IMR-90 (cell line): ENCODE results near the gene CDO1. TPM values are rescaled to one million over a fixed set of nuclear protein-coding genes. Genes with fewer than 3 reads are reported as not detected.

Experiments used
- ATAC-seq: fragments of 200-7000 bp; cut with Tn5 transposase; 2 replicates; pipeline ENCODE4 v1.9.1; 2020; ENCODE audit warnings: low read depth, mild to moderate bottlenecking, moderate library complexity
- BruUV-seq: library from RNA; stranded (reverse); fragments of 400-500 nt; replicated peaks from 2 replicates; lab custom pipeline; 2021; lab: Mats Ljungman, UMichigan
- CTCF ChIA-PET: fragments of 300-600 bp; formaldehyde crosslinking; extraction: SDS; loops from one replicate; lab custom pipeline; 2021; ENCODE audit warnings: antibody characterized with exemption; lab: Yijun Ruan, JAX
- POLR2A ChIA-PET: fragments of 300-600 bp; sonication (Branson Sonifier 250); formaldehyde crosslinking; loops from one replicate; lab custom pipeline; 2022; ENCODE audit warnings: antibody characterized with exemption; ENCODE audit not compliant: unreplicated experiment; lab: Charles Lee
- DNase-seq: peaks from one replicate; pipeline ENCODE4 v3.0.0; 2013
- H2AFZ ChIP-seq: replicated peaks from 2 replicates; pipeline ENCODE3; 2013; ENCODE audit warnings: low read length, mild to moderate bottlenecking; ENCODE audit not compliant: poor library complexity
- H2AK5ac ChIP-seq: 2 replicates; pipeline ENCODE4 v1.6.1; 2013; ENCODE audit warnings: low read depth, low read length, inconsistent platforms
- H2AK9ac ChIP-seq: replicated peaks from 2 replicates; pipeline ENCODE3; 2013; ENCODE audit warnings: mild to moderate bottlenecking, low read depth, low read length, moderate library complexity; ENCODE audit not compliant: poor library complexity
- H2BK120ac ChIP-seq: 2 replicates; pipeline ENCODE4 v1.6.1; 2013; ENCODE audit warnings: low read depth, low read length, inconsistent platforms
- H2BK15ac ChIP-seq: 3 replicates; pipeline ENCODE4 v1.6.1; 2013; ENCODE audit warnings: low read depth, low read length, inconsistent platforms
- H2BK20ac ChIP-seq: 2 replicates; pipeline ENCODE4 v1.6.1; 2013; ENCODE audit warnings: low read depth, mild to moderate bottlenecking, inconsistent platforms, low read length, moderate library complexity
- H2BK5ac ChIP-seq: 2 replicates; pipeline ENCODE4 v1.6.1; 2013; ENCODE audit warnings: mild to moderate bottlenecking, low read depth, low read length, inconsistent platforms; ENCODE audit not compliant: poor library complexity, severe bottlenecking
- H3K14ac ChIP-seq: replicated peaks from 2 replicates; pipeline ENCODE4 v1.6.1; 2013; ENCODE audit warnings: low read depth, low read length, inconsistent platforms
- H3K18ac ChIP-seq: 2 replicates; pipeline ENCODE4 v1.6.1; 2013; ENCODE audit warnings: low read depth, low read length, control low read depth
- H3K23ac ChIP-seq: 2 replicates; pipeline ENCODE4 v1.6.1; 2013; ENCODE audit warnings: low read depth, low read length, inconsistent platforms
- H3K27ac ChIP-seq: 2 replicates; pipeline ENCODE4 v1.5.1; 2013; ENCODE audit warnings: mild to moderate bottlenecking, control low read depth, low read length; ENCODE audit not compliant: insufficient read depth
- H3K27me3 ChIP-seq: 2 replicates; pipeline ENCODE4 v1.6.1; 2013; ENCODE audit warnings: low read length; ENCODE audit not compliant: control insufficient read depth, insufficient read depth
- H3K36me3 ChIP-seq: 2 replicates; pipeline ENCODE4 v1.6.1; 2013; ENCODE audit warnings: low read length, mixed read lengths; ENCODE audit not compliant: control insufficient read depth, insufficient read depth
- H3K4ac ChIP-seq: 2 replicates; pipeline ENCODE4 v1.6.1; 2013; ENCODE audit warnings: low read depth, low read length, inconsistent platforms
- H3K4me1 ChIP-seq: 2 replicates; pipeline ENCODE4 v1.6.1; 2013; ENCODE audit warnings: low read length, mixed read lengths; ENCODE audit not compliant: control insufficient read depth, insufficient read depth
- H3K4me2 ChIP-seq: 2 replicates; pipeline ENCODE4 v1.6.1; 2013; ENCODE audit warnings: low read depth, mild to moderate bottlenecking, control low read depth, low read length, moderate library complexity
- H3K4me3 ChIP-seq: 2 replicates; pipeline ENCODE4 v1.5.1; 2013; ENCODE audit warnings: low read depth, mild to moderate bottlenecking, control low read depth, low read length, moderate library complexity; ENCODE audit not compliant: insufficient read depth
- H3K56ac ChIP-seq: 2 replicates; pipeline ENCODE4 v1.6.1; 2013; ENCODE audit warnings: low read length, inconsistent platforms; ENCODE audit not compliant: insufficient read depth; ENCODE audit errors: extremely low read depth
- H3K79me1 ChIP-seq, 2 experiments: 2 replicates each; pipeline ENCODE4 v1.6.1; 2013; ENCODE audit warnings: low read length in 2 of 2, inconsistent platforms in 1 of 2, low read depth in 1 of 2
- H3K9ac ChIP-seq: 2 replicates; pipeline ENCODE4 v1.6.1; 2013; ENCODE audit warnings: low read depth, low read length, control low read depth
- H3K9me1 ChIP-seq: 2 replicates; pipeline ENCODE4 v1.6.1; 2013; ENCODE audit warnings: low read length, inconsistent platforms; ENCODE audit not compliant: insufficient read depth
- H3K9me3 ChIP-seq: 2 replicates; pipeline ENCODE4 v1.6.1; 2013; ENCODE audit warnings: low read length; ENCODE audit not compliant: control insufficient read depth, insufficient read depth
- H4K20me1 ChIP-seq: 2 replicates; pipeline ENCODE4 v1.6.1; 2013; ENCODE audit warnings: low read length, inconsistent platforms; ENCODE audit not compliant: insufficient read depth
- H4K5ac ChIP-seq: 2 replicates; pipeline ENCODE4 v1.6.1; 2013; ENCODE audit warnings: mild to moderate bottlenecking, low read depth, low read length, control low read depth
- H4K8ac ChIP-seq, 2 experiments: 2 replicates each; pipeline ENCODE4 v1.6.1; 2013; ENCODE audit warnings: low read depth in 2 of 2, low read length in 2 of 2, control low read depth in 1 of 2, inconsistent platforms in 1 of 2
- H4K91ac ChIP-seq: 2 replicates; pipeline ENCODE4 v1.6.1; 2013; ENCODE audit warnings: low read depth, low read length, inconsistent platforms; ENCODE audit not compliant: insufficient read depth
- CHD1 ChIP-seq: IDR thresholded peaks from 2 replicates; pipeline ENCODE4 v1.6.1; 2012; ENCODE audit warnings: low read depth, low read length, improper control_type of control experiment
- CTCF ChIP-seq: conservative IDR thresholded peaks from 2 replicates; pipeline ENCODE4 v1.5.1; 2012; ENCODE audit warnings: mild to moderate bottlenecking, low read depth, low read length, improper control_type of control experiment
- FOS ChIP-seq: fragments of 150-350 bp; IDR thresholded peaks from 2 replicates; pipeline ENCODE4 v1.6.1; 2016; ENCODE audit warnings: low read depth, low read length
- MXI1 ChIP-seq: IDR thresholded peaks from 2 replicates; pipeline ENCODE4 v1.6.1; 2012; ENCODE audit warnings: low read depth, mild to moderate bottlenecking, low read length, moderate library complexity, borderline replicate concordance
- NFE2L2 ChIP-seq: fragments of 150-350 bp; IDR thresholded peaks from 2 replicates; pipeline ENCODE4 v1.6.1; 2016; ENCODE audit warnings: low read depth, mild to moderate bottlenecking, low read length
- RCOR1 ChIP-seq: IDR thresholded peaks from 2 replicates; pipeline ENCODE4 v1.6.1; 2012; ENCODE audit warnings: mild to moderate bottlenecking, low read length, improper control_type of control experiment; ENCODE audit not compliant: insufficient replicate concordance
- RFX5 ChIP-seq: IDR thresholded peaks from 2 replicates; pipeline ENCODE4 v1.8.0; 2012; ENCODE audit warnings: low read depth, mild to moderate bottlenecking, low read length, moderate library complexity
- SMC3 ChIP-seq: fragments of 150-350 bp; IDR thresholded peaks from 2 replicates; pipeline ENCODE4 v1.6.1; 2016; ENCODE audit warnings: low read depth, mild to moderate bottlenecking, antibody characterized with exemption, low read length, moderate library complexity
- USF2 ChIP-seq: fragments of 150-350 bp; IDR thresholded peaks from 2 replicates; pipeline ENCODE4 v1.6.1; 2017; ENCODE audit warnings: mild to moderate bottlenecking, antibody characterized with exemption, low read length, low read depth
- WGBS, 2 experiments: methylation state at CpG; one replicate each; pipeline versions ENCODE4 v1.1.5 to v1.1.7; 2013; ENCODE audit warnings: missing lambda C conversion rate in 2 of 2; ENCODE audit not compliant: insufficient read length in 1 of 2; ENCODE audit errors: extremely low coverage in 2 of 2; 5-methylcytosine and 5-hydroxymethylcytosine counted together
- dilution Hi-C: fragments of 300-500 bp; cut with HindIII; formaldehyde crosslinking; loops from one replicate; pipeline ENCODE4 v1.14.3; 2018; ENCODE audit warnings: low sequenced_read_pairs; ENCODE audit not compliant: unreplicated experiment
- in situ Hi-C: fragments of 300-500 bp; cut with MboI; formaldehyde crosslinking; loops from 3 replicates; pipeline ENCODE4 v1.14.3; 2019; ENCODE audit warnings: low sequenced_read_pairs, inconsistent platforms, mixed read lengths
- intact Hi-C: fragments of 100-400 bp; cut with micrococcal nuclease; formaldehyde crosslinking; loops from 2 replicates; pipeline ENCODE4 v1.10.0; 2022
- polyA plus RNA-seq, 3 experiments: library from polyadenylated mRNA; depleted of rRNA; stranded (reverse); fragments of >200 nt; gene quantifications; 2 replicates each; pipeline ENCODE4 v1.2.3, GENCODE V29; 2012; ENCODE audit warnings: low replicate concordance in 1 of 3
- total RNA-seq: library from RNA; depleted of rRNA; stranded (reverse); fragments of >200 nt; gene quantifications from 2 replicates; pipeline ENCODE4 v1.2.3, GENCODE V29; 2012

Gene CDO1
- total and polyA plus RNA-seq, 2 of the 4 experiments (the other 2 are of a cell fraction): 4.8 to 8.6 TPM

GRCh38 chr5:115858396-115858795, 41.9 kb upstream of the CDO1 start:
- Histone ChIP-seq H4K5ac (no peak overlapping the region), H3K56ac (no peak overlapping the region), H2BK120ac (no peak overlapping the region), H2AK5ac (no peak overlapping the region), H3K4me1 (peaks cover 9% of the 10 kb centered on the region), H3K27ac (no peak overlapping the region), H3K27me3 (no peaks in the 10 kb centered on the region), H2BK5ac (no peak overlapping the region), H3K4ac (no peak overlapping the region), H4K91ac (no peak overlapping the region), H2BK15ac (no peak overlapping the region), H3K4me2 (no peak overlapping the region), H3K14ac (no peak overlapping the region), H4K8ac (no peak overlapping the region), H2BK20ac (no peak overlapping the region), H3K9me3 (no peaks in the 10 kb centered on the region), H2AK9ac (no peak overlapping the region), H2AFZ (no peak overlapping the region), H3K9ac (no peak overlapping the region), H3K9me1 (no peaks in the 10 kb centered on the region; the same call in 1 of the 2 replicates), H3K79me1 (peaks cover 33 to 58% of the 10 kb centered on the region in 2 experiments), H4K20me1 (peaks cover 46% of the 10 kb centered on the region), H3K36me3 (no peaks in the 10 kb centered on the region), H3K18ac (no peak overlapping the region), H3K4me3 (no peak overlapping the region), H3K23ac (no peak overlapping the region)
- WGBS, 2 experiments: 100% methylated on average over 3 of the region's 3 CpGs; no CpG with 5 or more reads in 1 of the 2 experiments
- ChIA-PET POLR2A (no interaction called here), CTCF (no interaction called here)
- DNase-seq (no peak), ATAC-seq (no peak)
- intact Hi-C loops: no loop called here
- BruUV-seq: no TSS peak
- dilution Hi-C loops: no loop called here
- TF ChIP-seq USF2 (no peak), MXI1 (no peak), CHD1 (no peak), SMC3 (no peak), NFE2L2 (no peak), RCOR1 (no peak), RFX5 (no peak), CTCF (no peak), FOS (no peak)
- in situ Hi-C loops: no loop called here
